Tibial nerve (tissue), 3 donors: ENCODE measurements around the gene RNF225.

ENCODE experiments used
- POLR2A ChIP-seq, 2 donors: fragments of 450-650 bp; IDR thresholded peaks; one replicate each; pipeline ENCODE4 v1.6.1; 2017; ENCODE audit warnings: antibody characterized with exemption in 2 of 2, mild to moderate bottlenecking in 2 of 2, moderate library complexity in 2 of 2
- TF ChIP-seq, protein P1 (sequence below), 5 experiments: fragments of 200-600 bp in 3 of 5; fragments of 450-650 bp in 2 of 5; sonication (generic) in 3 of 5; IDR thresholded peaks; one replicate each; pipeline ENCODE4 v1.5.1; 2016 to 2019; ENCODE audit warnings: antibody characterized with exemption in 5 of 5, mild to moderate bottlenecking in 3 of 5, moderate library complexity in 2 of 5

GRCh38 chr19:58366585-58367430 lies 28.6 kb upstream of the RNF225 start:
- no peak for TF ChIP-seq POLR2A (IDR thresholded peaks at IDR 0.05)
- TF ChIP-seq, protein P1, sequence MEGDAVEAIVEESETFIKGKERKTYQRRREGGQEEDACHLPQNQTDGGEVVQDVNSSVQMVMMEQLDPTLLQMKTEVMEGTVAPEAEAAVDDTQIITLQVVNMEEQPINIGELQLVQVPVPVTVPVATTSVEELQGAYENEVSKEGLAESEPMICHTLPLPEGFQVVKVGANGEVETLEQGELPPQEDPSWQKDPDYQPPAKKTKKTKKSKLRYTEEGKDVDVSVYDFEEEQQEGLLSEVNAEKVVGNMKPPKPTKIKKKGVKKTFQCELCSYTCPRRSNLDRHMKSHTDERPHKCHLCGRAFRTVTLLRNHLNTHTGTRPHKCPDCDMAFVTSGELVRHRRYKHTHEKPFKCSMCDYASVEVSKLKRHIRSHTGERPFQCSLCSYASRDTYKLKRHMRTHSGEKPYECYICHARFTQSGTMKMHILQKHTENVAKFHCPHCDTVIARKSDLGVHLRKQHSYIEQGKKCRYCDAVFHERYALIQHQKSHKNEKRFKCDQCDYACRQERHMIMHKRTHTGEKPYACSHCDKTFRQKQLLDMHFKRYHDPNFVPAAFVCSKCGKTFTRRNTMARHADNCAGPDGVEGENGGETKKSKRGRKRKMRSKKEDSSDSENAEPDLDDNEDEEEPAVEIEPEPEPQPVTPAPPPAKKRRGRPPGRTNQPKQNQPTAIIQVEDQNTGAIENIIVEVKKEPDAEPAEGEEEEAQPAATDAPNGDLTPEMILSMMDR (IDR thresholded peaks at IDR 0.05), result no peak
